Liver (tissue), 9 donors: ENCODE data around the gene OR56B4. TPM values are rescaled to one million over a fixed set of nuclear protein-coding genes. Genes with fewer than 3 reads are reported as not detected.
"Not testable (repeated sequence)": the region's sequence is repeated elsewhere in the genome, so short reads cannot be mapped to it uniquely, and the experiment has no call there.

Experiments
- DNase-seq: peaks from one replicate; pipeline ENCODE4 v3.0.0-alpha.2; 2017; ENCODE audit warnings: low spot score
- H3K27ac ChIP-seq, 2 donors: one replicate each; pipeline ENCODE4 v1.7.0; 2013; ENCODE audit warnings: inconsistent platforms in 2 of 2, low read length in 2 of 2, control low read depth in 1 of 2, low read depth in 1 of 2, mild to moderate bottlenecking in 1 of 2
- H3K27me3 ChIP-seq, 4 donors: one replicate each; pipeline versions ENCODE4 v1.6.1 to v1.7.0; 2013; ENCODE audit warnings: low read length in 3 of 4, inconsistent platforms in 1 of 4, mild to moderate bottlenecking in 1 of 4, moderate library complexity in 1 of 4; ENCODE audit not compliant: control insufficient read depth in 4 of 4, insufficient read depth in 4 of 4
- H3K36me3 ChIP-seq, 4 donors: one replicate each; pipeline versions ENCODE4 v1.6.1 to v1.7.0; 2013; ENCODE audit warnings: low read length in 3 of 4, mild to moderate bottlenecking in 3 of 4, low read depth in 1 of 4, moderate library complexity in 1 of 4; ENCODE audit not compliant: control insufficient read depth in 4 of 4, insufficient read depth in 3 of 4
- H3K4me1 ChIP-seq, 4 donors: one replicate each; pipeline versions ENCODE4 v1.6.1 to v1.7.0; 2013; ENCODE audit warnings: low read length in 3 of 4, mild to moderate bottlenecking in 3 of 4, moderate library complexity in 1 of 4; ENCODE audit not compliant: control insufficient read depth in 4 of 4, insufficient read depth in 4 of 4
- H3K4me3 ChIP-seq, 3 donors: one replicate each; pipeline versions ENCODE4 v1.6.1 to v1.7.0; 2013; ENCODE audit warnings: low read length in 3 of 3, control low read depth in 1 of 3, low read depth in 1 of 3, mild to moderate bottlenecking in 1 of 3
- H3K9ac ChIP-seq, 2 donors: one replicate each; pipeline ENCODE4 v1.7.0; 2013; ENCODE audit warnings: low read length in 2 of 2, mild to moderate bottlenecking in 2 of 2, moderate library complexity in 2 of 2, control low read depth in 1 of 2, low read depth in 1 of 2
- H3K9me3 ChIP-seq, 4 donors: one replicate each; pipeline versions ENCODE4 v1.6.1 to v1.7.0; 2013; ENCODE audit warnings: low read length in 3 of 4; ENCODE audit not compliant: control insufficient read depth in 4 of 4
- ATF3 ChIP-seq: IDR thresholded peaks from 2 replicates; pipeline ENCODE4 v1.6.1; 2016; ENCODE audit warnings: antibody characterized with exemption
- CTCF ChIP-seq: fragments of 150-350 bp; IDR thresholded peaks from 2 replicates; pipeline ENCODE4 v1.5.1; 2017; ENCODE audit warnings: improper control_type of control experiment, low read depth, low read length; ENCODE audit not compliant: missing input control
- EGR1 ChIP-seq, 2 donors: IDR thresholded peaks; 2 replicates each; pipeline ENCODE4 v1.6.1; 2016 to 2018; ENCODE audit warnings: antibody characterized with exemption in 2 of 2, low read depth in 2 of 2
- FOXA1 ChIP-seq: IDR thresholded peaks from 2 replicates; pipeline ENCODE4 v1.6.1; 2016; ENCODE audit warnings: antibody characterized with exemption
- FOXA2 ChIP-seq: IDR thresholded peaks from 2 replicates; pipeline ENCODE4 v1.6.1; 2016; ENCODE audit warnings: antibody characterized with exemption
- GABPA ChIP-seq, 2 donors: IDR thresholded peaks in 1 of 2; conservative IDR thresholded peaks in 1 of 2; 2 replicates each; pipeline ENCODE4 v1.6.1; 2016; ENCODE audit warnings: antibody characterized with exemption in 2 of 2, mild to moderate bottlenecking in 1 of 2, moderate library complexity in 1 of 2
- HNF4A ChIP-seq, 2 donors: conservative IDR thresholded peaks; 2 replicates each; pipeline ENCODE4 v1.6.1; 2016; ENCODE audit warnings: antibody characterized with exemption in 2 of 2, mild to moderate bottlenecking in 2 of 2
- HNF4G ChIP-seq: IDR thresholded peaks from 2 replicates; pipeline ENCODE4 v1.6.1; 2016; ENCODE audit warnings: antibody characterized with exemption
- JUND ChIP-seq, 2 donors: IDR thresholded peaks; 2 replicates each; pipeline ENCODE4 v1.6.1; 2016; ENCODE audit warnings: antibody characterized with exemption in 2 of 2
- MAX ChIP-seq: IDR thresholded peaks from 2 replicates; pipeline ENCODE4 v1.6.1; 2016; ENCODE audit warnings: antibody characterized with exemption
- NR2F2 ChIP-seq: IDR thresholded peaks from 2 replicates; pipeline ENCODE4 v1.6.1; 2016; ENCODE audit warnings: antibody characterized with exemption
- RAD21 ChIP-seq, 2 donors: IDR thresholded peaks; 2 replicates each; pipeline ENCODE4 v1.6.1; 2016; ENCODE audit warnings: antibody characterized with exemption in 2 of 2, mild to moderate bottlenecking in 2 of 2
- REST ChIP-seq: IDR thresholded peaks from 2 replicates; pipeline ENCODE4 v1.6.1; 2016; ENCODE audit warnings: antibody characterized with exemption, mild to moderate bottlenecking
- RXRA ChIP-seq, 2 donors: IDR thresholded peaks; 2 replicates each; pipeline ENCODE4 v1.6.1; 2017 to 2018; ENCODE audit warnings: antibody characterized with exemption in 2 of 2, mild to moderate bottlenecking in 1 of 2
- SP1 ChIP-seq: IDR thresholded peaks from 2 replicates; pipeline ENCODE4 v1.6.1; 2018; ENCODE audit warnings: antibody characterized with exemption, mild to moderate bottlenecking
- TAF1 ChIP-seq: conservative IDR thresholded peaks from 2 replicates; pipeline ENCODE4 v1.6.1; 2016; ENCODE audit warnings: antibody characterized with exemption, mild to moderate bottlenecking
- YY1 ChIP-seq: IDR thresholded peaks from 2 replicates; pipeline ENCODE4 v1.6.1; 2016; ENCODE audit warnings: antibody characterized with exemption, mild to moderate bottlenecking
- ZBTB33 ChIP-seq: IDR thresholded peaks from 2 replicates; pipeline ENCODE4 v1.6.1; 2016; ENCODE audit warnings: antibody characterized with exemption
- WGBS: extraction: QIAGEN DNeasy Blood & Tissue Kit; methylation state at CpG from one replicate; pipeline ENCODE4 v1.1.7; 2013; 5-methylcytosine and 5-hydroxymethylcytosine counted together
- polyA plus RNA-seq, 2 donors: library from polyadenylated mRNA; stranded (reverse) in 1 of 2; unstranded in 1 of 2; fragments of 200-250 nt in 1 of 2; fragments of >200 nt in 1 of 2; fragmentation: Nextera tagmentation in 1 of 2; extraction: Ambion mirVana in 1 of 2; gene quantifications; one replicate each; pipeline versions ENCODE4 v1.2.1 to v1.2.3, GENCODE V29; 2013 to 2015
- total RNA-seq, 2 donors: library from RNA; depleted of rRNA; stranded (reverse); fragments of >200 nt; gene quantifications; one replicate each; pipeline ENCODE4 v1.2.3, GENCODE V29; 2014
- donor health status: healthy.
- donor health status: healthy.
- donor health status: healthy.
- donor health status: healthy.
- donor health status: healthy.

Gene OR56B4
- total and polyA plus RNA-seq, 4 donors, result not detected

GRCh38 chr11:6067502-6067901 lies 40.0 kb upstream of the OR56B4 start:
- Histone ChIP-seq H3K9ac (no peak overlapping the region), H3K27me3 (no peaks in the 10 kb centered on the region), H3K9me3 (no peaks in the 10 kb centered on the region), H3K27ac (no peak overlapping the region), H3K4me1 (no peaks in the 10 kb centered on the region), H3K36me3 (no peaks in the 10 kb centered on the region), H3K4me3 (no peak overlapping the region)
- 77% methylated on average over 4 of the region's 4 CpGs for WGBS
- DNase-seq, result no peak
- TF ChIP-seq YY1 (no peak), ATF3 (no peak), ZBTB33 (no peak), CTCF (no peak), SP1 (no peak)

- H3K27me3 ChIP-seq, H3K4me1 ChIP-seq, H3K9ac ChIP-seq, H3K9me3 ChIP-seq, H3K4me3 ChIP-seq, H3K27ac ChIP-seq, DNase-seq, H3K36me3 ChIP-seq: not testable (repeated sequence)
- WGBS, result 88% methylated on average over 2 of the region's 2 CpGs
Observed at GRCh38 chr11:6076443-6076842, 31.0 kb upstream of the OR56B4 start.

GRCh38 chr11:6077723-6078122 lies 29.8 kb upstream of the OR56B4 start:
- DNase-seq, result no peak
- 91% methylated on average over 6 of the region's 6 CpGs for WGBS
- Histone ChIP-seq H3K9ac (no peak overlapping the region), H3K9me3 (peaks cover 0 to 2% (median 0%) of the 10 kb centered on the region in 4 donors), H3K27me3 (no peaks in the 10 kb centered on the region), H3K4me3 (no peak overlapping the region), H3K27ac (no peak overlapping the region), H3K4me1 (no peaks in the 10 kb centered on the region), H3K36me3 (no peaks in the 10 kb centered on the region)
- TF ChIP-seq MAX, result no peak
- TF ChIP-seq TAF1, result no peak
- no peak for TF ChIP-seq SP1
- no peak for TF ChIP-seq RAD21 (IDR thresholded peaks at IDR 0.05)
- TF ChIP-seq JUND (IDR thresholded peaks at IDR 0.05), result no peak
- no peak for TF ChIP-seq HNF4A (conservative IDR thresholded peaks at IDR 0.05)
- TF ChIP-seq NR2F2, result no peak
- TF ChIP-seq FOXA2, result no peak
- no peak for TF ChIP-seq RXRA (IDR thresholded peaks at IDR 0.05)
- no peak for TF ChIP-seq CTCF
- TF ChIP-seq YY1, result no peak
- no peak for TF ChIP-seq FOXA1
- no peak for TF ChIP-seq ATF3
- TF ChIP-seq GABPA (IDR thresholded peaks at IDR 0.05 in 1 of 2, conservative IDR thresholded peaks at IDR 0.05 in 1 of 2), result no peak
- no peak for TF ChIP-seq REST
- TF ChIP-seq EGR1 (IDR thresholded peaks at IDR 0.05; ENCODE audit: low read depth in 2 of 2), result no peak
- no peak for TF ChIP-seq HNF4G
